CD4-positive, CD25-positive, alpha-beta regulatory T cell (primary cell): ENCODE results near the gene CACNA1F. TPM values are rescaled to one million over a fixed set of nuclear protein-coding genes. Genes with fewer than 3 reads are reported as not detected.

ENCODE experiments used
- ATAC-seq, 2 donors: fragments of 150-1000 bp; cut with Tn5 transposase; one replicate each; pipeline ENCODE4 v1.10.0; 2021; ENCODE audit warnings: low read depth in 2 of 2, moderate number of reproducible peaks in 2 of 2, moderate library complexity in 1 of 2
- DNase-seq, 3 donors: peaks; one replicate each; pipeline versions ENCODE4 v3.0.0 to v3.0.0-alpha.2; 2012 to 2022; ENCODE audit warnings: mixed read lengths in 1 of 3
- H3K27ac ChIP-seq: one replicate; pipeline ENCODE4 v1.7.0; 2013; ENCODE audit warnings: mild to moderate bottlenecking, low read length; ENCODE audit not compliant: insufficient read depth, poor library complexity, severe bottlenecking
- H3K27me3 ChIP-seq: one replicate; pipeline ENCODE4 v1.7.0; 2013; ENCODE audit warnings: low read length; ENCODE audit not compliant: control insufficient read depth, insufficient read depth
- H3K36me3 ChIP-seq: one replicate; pipeline ENCODE4 v1.7.0; 2013; ENCODE audit warnings: mild to moderate bottlenecking, low read length, moderate library complexity; ENCODE audit not compliant: control insufficient read depth, insufficient read depth
- H3K4me1 ChIP-seq: 2 replicates; pipeline ENCODE4 v1.7.0; 2013; ENCODE audit warnings: mild to moderate bottlenecking, low read length; ENCODE audit not compliant: insufficient read depth, control insufficient read depth, poor library complexity, severe bottlenecking
- H3K4me3 ChIP-seq: one replicate; pipeline ENCODE4 v1.7.0; 2013; ENCODE audit warnings: low read depth, mild to moderate bottlenecking, low read length, moderate library complexity
- H3K9me3 ChIP-seq, 2 experiments: 1 replicate in 1 of 2; 2 replicates in 1 of 2; pipeline ENCODE4 v1.7.0; 2013; ENCODE audit warnings: low read length in 2 of 2, mild to moderate bottlenecking in 1 of 2, moderate library complexity in 1 of 2; ENCODE audit not compliant: control insufficient read depth in 2 of 2
- H3K27ac Mint-ChIP-seq, 3 donors: one replicate each; pipeline ENCODE4 v1.8.0; 2020 to 2022; ENCODE audit warnings: mild to moderate bottlenecking in 3 of 3, mixed read lengths in 3 of 3, moderate library complexity in 2 of 3
- H3K27me3 Mint-ChIP-seq: one replicate; pipeline ENCODE4 v1.8.0; 2022; ENCODE audit warnings: mild to moderate bottlenecking, mixed read lengths
- H3K36me3 Mint-ChIP-seq: one replicate; pipeline ENCODE4 v1.8.0; 2020; ENCODE audit warnings: mixed read lengths
- H3K4me1 Mint-ChIP-seq, 4 donors: one replicate each; pipeline ENCODE4 v1.8.0; 2020 to 2022; ENCODE audit warnings: mixed read lengths in 4 of 4, mild to moderate bottlenecking in 1 of 4
- H3K4me3 Mint-ChIP-seq, 4 donors: one replicate each; pipeline ENCODE4 v1.8.0; 2020 to 2022; ENCODE audit warnings: mild to moderate bottlenecking in 4 of 4, mixed read lengths in 4 of 4, moderate library complexity in 3 of 4
- H3K9me3 Mint-ChIP-seq, 7 donors: one replicate each; pipeline ENCODE4 v1.8.0; 2020 to 2022; ENCODE audit warnings: mixed read lengths in 7 of 7, mild to moderate bottlenecking in 3 of 7, moderate library complexity in 2 of 7
- polyA plus RNA-seq, 4 donors: library from polyadenylated mRNA; unstranded; fragments of 300-500 nt; fragmentation: Illumina TruSeq; gene quantifications; one replicate each; pipeline ENCODE4 v1.2.3, GENCODE V29; 2021
- total RNA-seq: library from RNA; stranded (reverse); gene quantifications from one replicate; pipeline ENCODE4 v1.2.3, GENCODE V29; 2022

Gene CACNA1F
- total and polyA plus RNA-seq, 5 donors from 2014 or later: 0.69 TPM; not detected in 4

- no peaks in the 10 kb centered on the region for H3K36me3 ChIP-seq
- H3K4me3 ChIP-seq: no peak overlapping the region
- H3K27me3 ChIP-seq: no peaks in the 10 kb centered on the region
- H3K4me1 ChIP-seq: peaks cover 9% of the 10 kb centered on the region
- peaks cover 0 to 1% (median 0%) of the 10 kb centered on the region in 7 donors for H3K9me3 Mint-ChIP-seq
- no peaks in the 10 kb centered on the region for H3K27me3 Mint-ChIP-seq
- peak overlapping the region in 1 of 4 donors; percentile 39 for H3K4me3 Mint-ChIP-seq
- ATAC-seq: no peak
- DNase-seq: no peak
- no peaks in the 10 kb centered on the region for H3K36me3 Mint-ChIP-seq
- H3K4me1 Mint-ChIP-seq: peaks cover 0 to 3% (median 0%) of the 10 kb centered on the region in 4 donors
- no peak overlapping the region for H3K27ac ChIP-seq
- no peak overlapping the region for H3K27ac Mint-ChIP-seq
- H3K9me3 ChIP-seq: no peaks in the 10 kb centered on the region
These were observed 29.1 kb downstream of the CACNA1F start for GRCh38 chrX:49204017-49204416.

DNA sequence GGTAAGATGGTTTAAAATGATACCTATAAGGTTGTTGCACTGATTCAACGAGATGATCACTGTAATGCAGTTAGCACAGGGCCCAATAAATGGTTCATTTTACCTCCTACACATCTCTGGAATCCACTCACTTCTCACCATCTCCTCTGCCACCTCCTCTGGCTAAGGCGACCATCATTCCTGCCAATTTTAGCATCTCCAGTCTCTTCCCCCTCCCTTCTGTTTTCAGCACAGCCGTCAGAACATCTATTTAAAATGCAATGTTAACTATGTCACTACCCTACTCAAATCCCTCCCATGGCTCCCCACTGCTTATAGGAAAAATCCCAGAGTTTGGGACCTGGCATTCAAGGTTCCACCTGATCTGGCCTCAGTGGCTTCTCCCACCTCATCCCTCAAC, 29.6 kb downstream of the CACNA1F start:
- peaks cover 0 to 1% (median 0%) of the 10 kb centered on the region in 7 donors for H3K9me3 Mint-ChIP-seq
- Histone ChIP-seq H3K27me3 (no peaks in the 10 kb centered on the region), H3K9me3 (no peaks in the 10 kb centered on the region), H3K4me1 (peaks cover 13% of the 10 kb centered on the region), H3K36me3 (no peaks in the 10 kb centered on the region), H3K27ac (no peak overlapping the region), H3K4me3 (no peak overlapping the region)
- peak overlapping the region in 2 of 4 donors; percentile 38 to 39 for H3K4me3 Mint-ChIP-seq
- peaks cover 0 to 4% (median 0%) of the 10 kb centered on the region in 4 donors for H3K4me1 Mint-ChIP-seq
- no peaks in the 10 kb centered on the region for H3K27me3 Mint-ChIP-seq
- DNase-seq: no peak
- H3K27ac Mint-ChIP-seq: no peak overlapping the region
- ATAC-seq: no peak
- no peaks in the 10 kb centered on the region for H3K36me3 Mint-ChIP-seq

GRCh38 chrX:49202022-49202421, 31.1 kb downstream of the CACNA1F start:
- Histone ChIP-seq H3K27ac (no peak overlapping the region), H3K9me3 (no peaks in the 10 kb centered on the region), H3K36me3 (no peaks in the 10 kb centered on the region), H3K27me3 (no peaks in the 10 kb centered on the region), H3K4me1 (peaks cover 13% of the 10 kb centered on the region), H3K4me3 (no peak overlapping the region)
- Mint-ChIP-seq H3K9me3 (peaks cover 0 to 1% (median 0%) of the 10 kb centered on the region in 7 donors), H3K36me3 (no peaks in the 10 kb centered on the region), H3K4me3 (no peak overlapping the region), H3K27me3 (no peaks in the 10 kb centered on the region), H3K4me1 (peaks cover 0 to 11% (median 3%) of the 10 kb centered on the region in 4 donors), H3K27ac (no peak overlapping the region)
- ATAC-seq: no peak
- DNase-seq: no peak

- Mint-ChIP-seq H3K27ac (peak within 1 kb of the TSS in 1 of 3 donors; percentile 80), H3K27me3 (no peaks in the 10 kb centered on the region)
These were observed 33.0 kb downstream of the CACNA1F start, which contains the start of gene SYP for GRCh38 chrX:49199906-49200771. SYP (minus strand) TSS chrX:49200193; CDS start chrX:49200186, 7 bp downstream.

GRCh38 chrX:49199315-49199595, 33.9 kb downstream of the CACNA1F start:
- Mint-ChIP-seq H3K9me3 (peaks cover 0 to 3% (median 0%) of the 10 kb centered on the region in 7 donors), H3K4me1 (peaks cover 0 to 11% (median 3%) of the 10 kb centered on the region in 4 donors), H3K27ac (no peak overlapping the region), H3K36me3 (no peaks in the 10 kb centered on the region), H3K4me3 (no peak overlapping the region), H3K27me3 (no peaks in the 10 kb centered on the region)
- ATAC-seq (no peak), DNase-seq (no peak)
- no peaks in the 10 kb centered on the region for H3K9me3 ChIP-seq
- H3K27ac ChIP-seq: no peak overlapping the region
- no peak overlapping the region for H3K4me3 ChIP-seq
- H3K4me1 ChIP-seq: peaks cover 13% of the 10 kb centered on the region
- no peaks in the 10 kb centered on the region for H3K36me3 ChIP-seq
- H3K27me3 ChIP-seq: no peaks in the 10 kb centered on the region

More at GRCh38 chrX:49199906-49200771, 33.0 kb downstream of the CACNA1F start, which contains the start of gene SYP:
- Mint-ChIP-seq H3K36me3 (no peaks in the 10 kb centered on the region), H3K9me3 (peaks cover 0 to 3% (median 0%) of the 10 kb centered on the region in 7 donors), H3K4me3 (peak within 1 kb of the TSS; percentile 51 to 91 (median 76)), H3K4me1 (peaks cover 0 to 11% (median 3%) of the 10 kb centered on the region in 4 donors)
- Histone ChIP-seq H3K27me3 (no peaks in the 10 kb centered on the region), H3K27ac (no peak within 1 kb of the TSS), H3K4me3 (peak within 1 kb of the TSS; percentile 76), H3K4me1 (peaks cover 13% of the 10 kb centered on the region), H3K9me3 (no peaks in the 10 kb centered on the region), H3K36me3 (no peaks in the 10 kb centered on the region)
- DNase-seq (peak; percentile 80 to 87 (median 85)), ATAC-seq (peak; percentile 97 to 98)

DNA sequence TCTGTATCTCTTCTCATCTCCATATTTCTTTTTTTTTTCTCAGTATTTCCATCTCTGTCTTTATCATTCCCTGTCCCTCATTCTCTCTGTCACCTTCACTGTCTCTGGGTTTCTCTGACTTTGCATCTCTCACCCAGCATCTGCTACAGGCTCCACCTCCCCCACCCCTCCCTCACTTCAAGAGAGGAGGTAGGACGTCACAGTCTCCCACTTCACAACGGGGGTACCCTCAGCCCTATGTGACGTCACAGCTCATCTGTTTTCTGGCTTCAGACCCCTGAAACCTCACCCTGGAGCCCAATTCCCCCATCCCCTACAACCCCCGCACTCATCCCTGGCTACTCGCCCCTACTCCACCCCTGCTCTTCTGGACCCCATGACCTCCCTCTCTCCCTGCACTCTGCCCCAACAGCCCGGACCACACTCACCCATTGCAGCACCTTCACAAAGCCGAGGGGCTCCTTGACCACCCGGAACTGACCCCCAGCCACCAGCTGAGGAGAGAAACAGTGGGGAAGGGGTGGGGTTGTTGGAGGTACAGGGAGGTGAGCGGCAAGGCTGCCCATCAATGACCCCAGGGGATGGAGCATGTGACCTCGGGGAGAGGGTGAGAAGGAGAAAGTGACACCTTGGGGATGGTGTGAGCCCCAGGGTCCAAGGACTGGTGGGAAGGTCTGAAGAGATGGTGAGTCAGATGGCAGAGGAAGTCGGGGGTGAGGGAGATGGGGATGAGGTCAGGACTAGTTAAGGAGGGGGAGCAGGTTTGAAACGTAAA, 34.4 kb downstream of the CACNA1F start:
- H3K36me3 Mint-ChIP-seq: no peaks in the 10 kb centered on the region
- Histone ChIP-seq H3K4me1 (peaks cover 13% of the 10 kb centered on the region), H3K4me3 (no peak overlapping the region), H3K9me3 (no peaks in the 10 kb centered on the region), H3K36me3 (no peaks in the 10 kb centered on the region), H3K27ac (no peak overlapping the region), H3K27me3 (no peaks in the 10 kb centered on the region)
- DNase-seq (no peak), ATAC-seq (no peak)
- no peak overlapping the region for H3K27ac Mint-ChIP-seq
- peaks cover 0 to 3% (median 0%) of the 10 kb centered on the region in 7 donors for H3K9me3 Mint-ChIP-seq
- peaks cover 0 to 14% (median 5%) of the 10 kb centered on the region in 4 donors for H3K4me1 Mint-ChIP-seq
- H3K27me3 Mint-ChIP-seq: no peaks in the 10 kb centered on the region
- H3K4me3 Mint-ChIP-seq: peak overlapping the region in 1 of 4 donors; percentile 74

- Histone ChIP-seq H3K4me3 (no peak overlapping the region), H3K27me3 (no peaks in the 10 kb centered on the region), H3K36me3 (no peaks in the 10 kb centered on the region), H3K4me1 (peaks cover 13% of the 10 kb centered on the region), H3K27ac (no peak overlapping the region), H3K9me3 (no peaks in the 10 kb centered on the region)
- Mint-ChIP-seq H3K27me3 (no peaks in the 10 kb centered on the region), H3K4me3 (peak overlapping the region in 1 of 4 donors; percentile 4), H3K4me1 (peaks cover 0 to 23% (median 10%) of the 10 kb centered on the region in 4 donors), H3K36me3 (no peaks in the 10 kb centered on the region), H3K9me3 (peaks cover 0 to 1% (median 0%) of the 10 kb centered on the region in 7 donors), H3K27ac (no peak overlapping the region)
- DNase-seq (no peak), ATAC-seq (no peak)
These were observed 35.5 kb downstream of the CACNA1F start for GRCh38 chrX:49197543-49198087.
